ENCODE measurements around the gene AGMO. TPM values are rescaled to one million over a fixed set of nuclear protein-coding genes. Genes with fewer than 3 reads are reported as not detected.

AGMO gene
- polyA plus RNA-seq, 1 donor (not counting 4 experiments of a cell fraction or from before 2014, with no cell fraction given) = not detected

DNA sequence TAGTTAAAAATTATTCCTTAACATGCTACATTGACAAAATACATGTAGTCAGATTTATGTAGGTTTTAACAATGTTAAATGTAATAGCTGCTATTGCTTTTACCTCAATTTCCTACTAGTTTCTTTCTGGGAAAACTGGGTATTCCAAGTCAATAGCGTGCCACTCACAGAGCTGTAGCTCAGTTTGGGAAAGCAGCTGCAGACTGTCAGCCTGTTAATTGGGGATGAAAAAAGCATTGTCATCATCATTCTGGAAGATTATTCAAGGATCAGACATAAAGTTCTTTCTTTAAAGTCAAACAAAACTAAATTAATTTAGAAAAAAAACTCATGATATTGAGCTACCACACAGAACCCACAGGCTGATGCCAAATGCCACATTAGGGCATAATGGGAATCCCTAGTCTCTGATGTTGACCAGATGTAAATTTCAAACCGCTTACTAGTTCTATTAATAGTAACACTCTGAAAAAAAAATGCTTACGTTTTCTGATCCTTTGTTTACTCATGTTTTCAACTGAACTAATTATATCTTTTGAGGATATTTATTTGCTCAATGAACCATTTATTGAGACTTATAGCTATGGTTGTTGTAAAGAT is 19.6 kb upstream of the AGMO start:
- DNase-seq (ENCODE audit: low read depth, low spot score) (no peak), FAIRE-seq (no peak)
- H2AFZ ChIP-seq (ENCODE audit: control insufficient read depth, low read length) = no peak overlapping the region
- no peaks in the 10 kb centered on the region for H3K9me3 ChIP-seq (ENCODE audit: control insufficient read depth, low read depth, low read length)
- dilution Hi-C loops (cut with MboI; ENCODE audit: extremely low pct_ligation_motif_present, low sequenced_read_pairs) = no loop called here
- no peak overlapping the region for H3K4me2 ChIP-seq (ENCODE audit: control insufficient read depth, extremely low read depth, insufficient read depth, low read depth, low read length)
- H3K27me3 ChIP-seq (ENCODE audit: control insufficient read depth, extremely low read depth, insufficient read depth, low read length) = no peaks in the 10 kb centered on the region
- H4K20me1 ChIP-seq (ENCODE audit: control insufficient read depth, extremely low read depth, insufficient read depth, low read length) = no peaks in the 10 kb centered on the region
- TF ChIP-seq, protein P1, sequence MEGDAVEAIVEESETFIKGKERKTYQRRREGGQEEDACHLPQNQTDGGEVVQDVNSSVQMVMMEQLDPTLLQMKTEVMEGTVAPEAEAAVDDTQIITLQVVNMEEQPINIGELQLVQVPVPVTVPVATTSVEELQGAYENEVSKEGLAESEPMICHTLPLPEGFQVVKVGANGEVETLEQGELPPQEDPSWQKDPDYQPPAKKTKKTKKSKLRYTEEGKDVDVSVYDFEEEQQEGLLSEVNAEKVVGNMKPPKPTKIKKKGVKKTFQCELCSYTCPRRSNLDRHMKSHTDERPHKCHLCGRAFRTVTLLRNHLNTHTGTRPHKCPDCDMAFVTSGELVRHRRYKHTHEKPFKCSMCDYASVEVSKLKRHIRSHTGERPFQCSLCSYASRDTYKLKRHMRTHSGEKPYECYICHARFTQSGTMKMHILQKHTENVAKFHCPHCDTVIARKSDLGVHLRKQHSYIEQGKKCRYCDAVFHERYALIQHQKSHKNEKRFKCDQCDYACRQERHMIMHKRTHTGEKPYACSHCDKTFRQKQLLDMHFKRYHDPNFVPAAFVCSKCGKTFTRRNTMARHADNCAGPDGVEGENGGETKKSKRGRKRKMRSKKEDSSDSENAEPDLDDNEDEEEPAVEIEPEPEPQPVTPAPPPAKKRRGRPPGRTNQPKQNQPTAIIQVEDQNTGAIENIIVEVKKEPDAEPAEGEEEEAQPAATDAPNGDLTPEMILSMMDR (optimal IDR thresholded peaks at IDR 0.05 in 1 of 3, IDR thresholded peaks at IDR 0.05 in 1 of 3, conservative IDR thresholded peaks at IDR 0.05 in 1 of 3; ENCODE audit: extremely low read depth in 1 of 3, insufficient read depth in 2 of 3, low read length in 3 of 3) = no peak
- no peak for TF ChIP-seq EZH2 (IDR thresholded peaks at IDR 0.05; ENCODE audit: low read length)
- no peaks in the 10 kb centered on the region for H3K79me2 ChIP-seq (ENCODE audit: control insufficient read depth, insufficient read depth, low read length)
- no peaks in the 10 kb centered on the region for H3K4me1 ChIP-seq (ENCODE audit: control insufficient read depth, extremely low read depth, insufficient read depth, low read length)
- no peaks in the 10 kb centered on the region for H3K9me1 ChIP-seq (ENCODE audit: control insufficient read depth, extremely low read depth, insufficient read depth, low read length)
- H3K9ac ChIP-seq (ENCODE audit: control insufficient read depth, extremely low read depth, insufficient read depth, low read length) = no peak overlapping the region
- no peak overlapping the region for H3K4me3 ChIP-seq (ENCODE audit: control insufficient read depth in 2 of 3, extremely low read depth in 1 of 3, insufficient read depth in 2 of 3, low read depth in 1 of 3, low read length in 3 of 3)
- no peak overlapping the region for H3K27ac ChIP-seq (ENCODE audit: control insufficient read depth, insufficient read depth, low read length)
- H3K36me3 ChIP-seq (ENCODE audit: control insufficient read depth in 2 of 2, extremely low read depth in 1 of 2, insufficient read depth in 2 of 2, low read length in 2 of 2) = no peaks in the 10 kb centered on the region

DNA sequence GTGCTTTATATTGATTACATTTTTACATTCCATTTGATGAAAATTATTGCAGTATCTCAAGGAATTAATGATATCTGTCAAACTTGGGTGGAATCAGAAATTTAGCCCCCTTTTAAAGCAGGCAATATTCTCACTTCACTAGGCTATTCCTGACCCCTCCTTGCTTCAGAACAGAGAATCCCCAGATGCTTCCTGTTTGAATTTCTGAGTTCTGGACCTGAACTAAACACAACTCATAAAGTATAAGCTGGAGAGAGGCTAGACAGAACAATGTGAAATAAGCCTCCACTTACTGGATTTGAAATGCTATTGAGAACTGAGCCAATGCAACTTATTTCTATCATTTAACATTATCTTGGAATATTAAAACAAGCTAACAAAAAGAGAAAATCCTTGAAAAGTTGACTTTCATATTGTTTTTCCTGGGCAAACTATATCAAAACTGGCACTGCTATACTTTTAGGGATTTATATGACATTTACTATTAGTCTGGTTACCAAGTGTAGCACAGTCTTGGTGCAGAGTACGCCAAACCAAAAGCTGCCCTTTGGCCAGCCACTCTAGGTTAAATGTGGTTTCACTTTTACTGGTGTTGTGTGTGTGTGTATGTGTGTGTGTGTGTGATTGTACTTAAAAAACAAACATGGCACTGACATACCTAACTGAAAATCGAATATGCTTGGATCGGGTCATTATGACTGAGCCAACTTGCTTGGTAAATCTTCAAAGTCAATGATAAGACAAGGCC is 19.0 kb upstream of the AGMO start:
- no peak for TF ChIP-seq EZH2 (IDR thresholded peaks at IDR 0.05; ENCODE audit: low read length)
- TF ChIP-seq, protein P1 (optimal IDR thresholded peaks at IDR 0.05 in 1 of 3, IDR thresholded peaks at IDR 0.05 in 1 of 3, conservative IDR thresholded peaks at IDR 0.05 in 1 of 3; ENCODE audit: extremely low read depth in 1 of 3, insufficient read depth in 2 of 3, low read length in 3 of 3) = no peak
- H4K20me1 ChIP-seq (ENCODE audit: control insufficient read depth, extremely low read depth, insufficient read depth, low read length) = no peaks in the 10 kb centered on the region
- H3K9me1 ChIP-seq (ENCODE audit: control insufficient read depth, extremely low read depth, insufficient read depth, low read length) = no peaks in the 10 kb centered on the region
- no peaks in the 10 kb centered on the region for H3K36me3 ChIP-seq (ENCODE audit: control insufficient read depth in 2 of 2, extremely low read depth in 1 of 2, insufficient read depth in 2 of 2, low read length in 2 of 2)
- dilution Hi-C loops (cut with MboI; ENCODE audit: extremely low pct_ligation_motif_present, low sequenced_read_pairs) = no loop called here
- FAIRE-seq (no peak), DNase-seq (ENCODE audit: low read depth, low spot score) (no peak)
- H3K4me2 ChIP-seq (ENCODE audit: control insufficient read depth, extremely low read depth, insufficient read depth, low read depth, low read length) = no peak overlapping the region
- H3K27me3 ChIP-seq (ENCODE audit: control insufficient read depth, extremely low read depth, insufficient read depth, low read length) = no peaks in the 10 kb centered on the region
- no peak overlapping the region for H3K4me3 ChIP-seq (ENCODE audit: control insufficient read depth in 2 of 3, extremely low read depth in 1 of 3, insufficient read depth in 2 of 3, low read depth in 1 of 3, low read length in 3 of 3)
- no peaks in the 10 kb centered on the region for H3K4me1 ChIP-seq (ENCODE audit: control insufficient read depth, extremely low read depth, insufficient read depth, low read length)
- no peak overlapping the region for H3K27ac ChIP-seq (ENCODE audit: control insufficient read depth, insufficient read depth, low read length)
- no peak overlapping the region for H2AFZ ChIP-seq (ENCODE audit: control insufficient read depth, low read length)
- no peaks in the 10 kb centered on the region for H3K79me2 ChIP-seq (ENCODE audit: control insufficient read depth, insufficient read depth, low read length)
- no peak overlapping the region for H3K9ac ChIP-seq (ENCODE audit: control insufficient read depth, extremely low read depth, insufficient read depth, low read length)
- H3K9me3 ChIP-seq (ENCODE audit: control insufficient read depth, low read depth, low read length) = no peaks in the 10 kb centered on the region

All from keratinocyte (primary cell).